Superior temporal gyrus (tissue), 1 donor: Measurements from ENCODE around the gene VAMP5.
A peak's percentile ranks its signal among the peaks of the same experiment; 100 is the strongest.
"Not testable (repeated sequence)": the region's sequence is repeated elsewhere in the genome, so short reads cannot be mapped to it uniquely, and the experiment has no call there.

Experiments used
- DNase-seq: peaks from one replicate; pipeline ENCODE4 v3.0.0-alpha.2; 2016; ENCODE audit errors: extremely low spot score

VAMP5 gene

GRCh38 chr2:85601771-85602475, 17.7 kb downstream of the VAMP5 start:
- no peak for DNase-seq

- DNase-seq, result peak; percentile 91
Observed at GRCh38 chr2:85602476-85603234, 18.4 kb downstream of the VAMP5 start, which contains the start of gene TMEM150A. TMEM150A (minus strand) TSS chr2:85602698; CDS start chr2:85601948, 750 bp downstream.

- not testable (repeated sequence) for DNase-seq
Observed at GRCh38 chr2:85604133-85604444, 19.9 kb downstream of the VAMP5 start.

- no peak for DNase-seq
Observed at GRCh38 chr2:85604568-85605339, 20.5 kb downstream of the VAMP5 start.

GRCh38 chr2:85605406-85606115, 21.3 kb downstream of the VAMP5 start:
- no peak for DNase-seq

- no peak for DNase-seq
Observed at GRCh38 chr2:85606116-85606455, 21.9 kb downstream of the VAMP5 start.

- DNase-seq, result no peak
Observed at GRCh38 chr2:85607268-85608215, 23.3 kb downstream of the VAMP5 start.

GRCh38 chr2:85611217-85611704, 27.0 kb downstream of the VAMP5 start:
- no peak for DNase-seq

GRCh38 chr2:85611705-85612587, 27.7 kb downstream of the VAMP5 start, which contains the start of gene C2orf68:
C2orf68 (minus strand) TSS chr2:85612066; CDS start chr2:85611984, 82 bp downstream.
- peak; percentile 91 for DNase-seq

- no peak for DNase-seq
Observed at GRCh38 chr2:85613717-85614515, 29.7 kb downstream of the VAMP5 start.

GRCh38 chr2:85614757-85615156, 30.5 kb downstream of the VAMP5 start:
- not testable (repeated sequence) for DNase-seq

- no peak for DNase-seq
Observed at GRCh38 chr2:85615413-85615728, 31.1 kb downstream of the VAMP5 start.

GRCh38 chr2:85617723-85618122, 33.5 kb downstream of the VAMP5 start:
- DNase-seq, result not testable (repeated sequence)

GRCh38 chr2:85619617-85620016, 35.4 kb downstream of the VAMP5 start:
- no peak for DNase-seq

GRCh38 chr2:85621338-85621737, 37.1 kb downstream of the VAMP5 start:
- DNase-seq, result no peak

GRCh38 chr2:85623991-85624390, 39.8 kb downstream of the VAMP5 start:
- DNase-seq, result no peak

GRCh38 chr2:85628658-85629057, 44.4 kb downstream of the VAMP5 start:
- DNase-seq, result no peak

GRCh38 chr2:85631316-85631715, 47.1 kb downstream of the VAMP5 start:
- no peak for DNase-seq

- DNase-seq, result no peak
Observed at GRCh38 chr2:85635011-85635410, 50.8 kb downstream of the VAMP5 start.
